ENCODE results near the gene USP21.

DNA sequence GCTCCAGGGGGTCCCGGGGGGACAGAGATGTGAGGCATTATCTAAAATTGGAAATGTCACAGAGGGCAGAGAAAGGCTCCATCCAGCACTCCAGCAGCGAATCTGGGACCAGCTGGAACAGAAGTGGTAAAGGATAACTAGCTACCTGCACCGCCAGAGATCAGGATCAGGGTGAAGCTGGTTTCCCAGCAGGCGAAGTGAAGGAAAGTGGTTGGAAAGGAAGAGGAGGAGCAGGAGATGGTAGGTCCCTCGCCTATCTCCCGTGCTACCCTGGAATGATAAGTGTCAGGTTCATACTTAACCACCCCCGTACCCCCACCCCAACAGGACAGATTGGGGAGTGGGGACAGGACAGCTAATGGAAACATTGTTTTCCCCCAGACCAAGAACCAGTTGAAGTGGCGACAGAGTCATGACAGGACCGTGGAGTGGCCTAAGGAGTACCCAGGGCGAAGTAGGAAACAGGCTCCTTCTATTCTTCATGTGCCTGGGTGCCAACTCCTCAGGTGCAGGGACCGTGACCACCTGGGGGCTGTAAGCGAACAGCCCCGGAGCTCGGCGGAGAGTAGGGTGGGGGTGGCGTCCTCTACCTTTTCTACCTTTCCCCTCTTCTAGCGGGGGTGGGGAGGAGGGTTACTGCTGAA lies 17.3 kb downstream of the USP21 start:
- TF ChIP-seq, protein P1, sequence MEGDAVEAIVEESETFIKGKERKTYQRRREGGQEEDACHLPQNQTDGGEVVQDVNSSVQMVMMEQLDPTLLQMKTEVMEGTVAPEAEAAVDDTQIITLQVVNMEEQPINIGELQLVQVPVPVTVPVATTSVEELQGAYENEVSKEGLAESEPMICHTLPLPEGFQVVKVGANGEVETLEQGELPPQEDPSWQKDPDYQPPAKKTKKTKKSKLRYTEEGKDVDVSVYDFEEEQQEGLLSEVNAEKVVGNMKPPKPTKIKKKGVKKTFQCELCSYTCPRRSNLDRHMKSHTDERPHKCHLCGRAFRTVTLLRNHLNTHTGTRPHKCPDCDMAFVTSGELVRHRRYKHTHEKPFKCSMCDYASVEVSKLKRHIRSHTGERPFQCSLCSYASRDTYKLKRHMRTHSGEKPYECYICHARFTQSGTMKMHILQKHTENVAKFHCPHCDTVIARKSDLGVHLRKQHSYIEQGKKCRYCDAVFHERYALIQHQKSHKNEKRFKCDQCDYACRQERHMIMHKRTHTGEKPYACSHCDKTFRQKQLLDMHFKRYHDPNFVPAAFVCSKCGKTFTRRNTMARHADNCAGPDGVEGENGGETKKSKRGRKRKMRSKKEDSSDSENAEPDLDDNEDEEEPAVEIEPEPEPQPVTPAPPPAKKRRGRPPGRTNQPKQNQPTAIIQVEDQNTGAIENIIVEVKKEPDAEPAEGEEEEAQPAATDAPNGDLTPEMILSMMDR (IDR thresholded peaks at IDR 0.05; ENCODE audit: low read length): no peak
- no peak for TF ChIP-seq EZH2 (IDR thresholded peaks at IDR 0.05; ENCODE audit: borderline replicate concordance, low read length)

All from OCI-LY1 (cell line).